GOT3 (cell line): ENCODE results near the gene F7.

ENCODE experiments used
- DNase-seq: peaks from one replicate; lab custom pipeline; 2025; ENCODE audit warnings: mixed read lengths; lab: John Stamatoyannopoulos, UW

The F7 gene

DNA sequence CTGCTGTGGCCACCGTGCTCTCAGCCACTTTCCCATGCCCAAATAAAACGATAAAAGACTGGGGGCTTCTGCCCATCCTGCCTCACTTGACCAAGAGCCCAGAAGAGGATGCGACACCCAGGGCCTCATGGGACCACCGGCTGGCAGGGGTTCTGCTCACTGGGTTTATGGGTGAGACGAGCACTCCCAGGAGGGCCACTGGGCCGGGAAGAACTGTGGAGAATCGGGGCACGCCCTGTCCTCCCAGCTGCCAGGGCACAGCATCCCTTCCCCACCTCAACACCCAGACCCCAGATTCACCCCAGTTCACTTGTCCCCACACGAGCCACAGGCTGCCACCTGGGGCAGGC, 12.3 kb downstream of the F7 start:
- DNase-seq: no peak

DNA sequence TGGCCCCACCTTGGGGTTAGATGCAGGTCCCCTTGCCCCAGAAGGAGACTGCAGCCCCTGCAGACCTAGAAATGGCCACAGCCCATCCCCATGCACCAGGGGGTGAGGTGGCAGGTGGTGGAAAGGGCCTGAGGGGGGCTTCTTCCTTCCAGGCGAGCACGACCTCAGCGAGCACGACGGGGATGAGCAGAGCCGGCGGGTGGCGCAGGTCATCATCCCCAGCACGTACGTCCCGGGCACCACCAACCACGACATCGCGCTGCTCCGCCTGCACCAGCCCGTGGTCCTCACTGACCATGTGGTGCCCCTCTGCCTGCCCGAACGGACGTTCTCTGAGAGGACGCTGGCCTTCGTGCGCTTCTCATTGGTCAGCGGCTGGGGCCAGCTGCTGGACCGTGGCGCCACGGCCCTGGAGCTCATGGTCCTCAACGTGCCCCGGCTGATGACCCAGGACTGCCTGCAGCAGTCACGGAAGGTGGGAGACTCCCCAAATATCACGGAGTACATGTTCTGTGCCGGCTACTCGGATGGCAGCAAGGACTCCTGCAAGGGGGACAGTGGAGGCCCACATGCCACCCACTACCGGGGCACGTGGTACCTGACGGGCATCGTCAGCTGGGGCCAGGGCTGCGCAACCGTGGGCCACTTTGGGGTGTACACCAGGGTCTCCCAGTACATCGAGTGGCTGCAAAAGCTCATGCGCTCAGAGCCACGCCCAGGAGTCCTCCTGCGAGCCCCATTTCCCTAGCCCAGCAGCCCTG, 12.8 kb downstream of the F7 start:
- no peak for DNase-seq

DNA sequence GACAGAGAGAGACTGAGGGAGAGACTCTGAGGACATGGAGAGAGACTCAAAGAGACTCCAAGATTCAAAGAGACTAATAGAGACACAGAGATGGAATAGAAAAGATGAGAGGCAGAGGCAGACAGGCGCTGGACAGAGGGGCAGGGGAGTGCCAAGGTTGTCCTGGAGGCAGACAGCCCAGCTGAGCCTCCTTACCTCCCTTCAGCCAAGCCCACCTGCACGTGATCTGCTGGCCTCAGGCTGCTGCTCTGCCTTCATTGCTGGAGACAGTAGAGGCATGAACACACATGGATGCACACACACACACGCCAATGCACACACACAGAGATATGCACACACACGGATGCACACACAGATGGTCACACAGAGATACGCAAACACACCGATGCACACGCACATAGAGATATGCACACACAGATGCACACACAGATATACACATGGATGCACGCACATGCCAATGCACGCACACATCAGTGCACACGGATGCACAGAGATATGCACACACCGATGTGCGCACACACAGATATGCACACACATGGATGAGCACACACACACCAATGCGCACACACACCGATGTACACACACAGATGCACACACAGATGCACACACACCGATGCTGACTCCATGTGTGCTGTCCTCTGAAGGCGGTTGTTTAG, 13.7 kb downstream of the F7 start:
- no peak for DNase-seq

DNA sequence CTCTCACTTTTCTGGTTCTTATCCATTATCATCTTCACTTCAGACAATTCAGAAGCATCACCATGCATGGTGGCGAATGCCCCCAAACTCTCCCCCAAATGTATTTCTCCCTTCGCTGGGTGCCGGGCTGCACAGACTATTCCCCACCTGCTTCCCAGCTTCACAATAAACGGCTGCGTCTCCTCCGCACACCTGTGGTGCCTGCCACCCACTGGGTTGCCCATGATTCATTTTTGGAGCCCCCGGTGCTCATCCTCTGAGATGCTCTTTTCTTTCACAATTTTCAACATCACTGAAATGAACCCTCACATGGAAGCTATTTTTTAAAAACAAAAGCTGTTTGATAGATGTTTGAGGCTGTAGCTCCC, 14.2 kb downstream of the F7 start:
- no peak for DNase-seq

DNA sequence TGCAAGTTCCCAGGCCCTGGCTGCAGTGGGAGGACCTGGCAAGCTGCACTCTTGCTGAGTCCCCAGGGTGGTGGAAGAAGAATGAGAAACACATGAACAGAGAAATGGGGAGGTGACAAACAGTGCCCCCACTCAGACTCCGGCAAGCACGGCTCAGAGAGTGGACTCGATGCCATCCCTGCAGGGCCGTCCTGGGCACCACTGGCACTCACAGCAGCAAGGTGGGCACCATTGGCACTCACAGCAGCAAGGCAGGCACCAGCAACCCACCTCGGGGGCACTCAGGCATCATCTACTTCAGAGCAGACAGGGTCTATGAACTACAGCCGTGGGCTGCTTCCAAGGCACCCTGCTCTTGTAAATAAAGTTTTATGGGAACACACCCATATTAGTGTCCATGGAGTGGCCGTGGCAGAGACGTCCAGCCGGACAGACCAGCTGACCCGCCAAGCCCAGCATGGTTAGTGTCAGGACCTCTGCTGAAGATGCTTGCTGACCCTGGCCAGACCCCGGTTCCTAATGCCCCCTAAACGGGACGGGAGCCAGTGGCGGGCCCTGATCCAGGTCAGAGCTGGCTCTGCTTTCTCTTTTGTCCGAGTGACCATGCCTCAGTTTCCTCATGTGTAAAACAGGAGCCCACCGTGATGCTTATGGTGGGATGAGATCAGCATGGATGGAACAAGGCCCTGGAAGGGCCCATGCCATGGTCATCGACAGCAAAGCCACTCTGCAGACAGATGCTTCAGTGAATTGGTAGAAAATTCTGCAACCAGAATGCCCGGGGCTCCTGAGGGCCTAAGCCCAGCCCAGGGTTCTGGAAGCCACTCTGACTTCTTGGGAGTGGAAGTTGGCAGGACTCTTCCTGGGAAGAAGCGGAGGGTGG, 14.9 kb downstream of the F7 start:
- DNase-seq: no peak

GRCh38 chr13:113121183-113121927, 15.8 kb downstream of the F7 start:
- no peak for DNase-seq

DNA sequence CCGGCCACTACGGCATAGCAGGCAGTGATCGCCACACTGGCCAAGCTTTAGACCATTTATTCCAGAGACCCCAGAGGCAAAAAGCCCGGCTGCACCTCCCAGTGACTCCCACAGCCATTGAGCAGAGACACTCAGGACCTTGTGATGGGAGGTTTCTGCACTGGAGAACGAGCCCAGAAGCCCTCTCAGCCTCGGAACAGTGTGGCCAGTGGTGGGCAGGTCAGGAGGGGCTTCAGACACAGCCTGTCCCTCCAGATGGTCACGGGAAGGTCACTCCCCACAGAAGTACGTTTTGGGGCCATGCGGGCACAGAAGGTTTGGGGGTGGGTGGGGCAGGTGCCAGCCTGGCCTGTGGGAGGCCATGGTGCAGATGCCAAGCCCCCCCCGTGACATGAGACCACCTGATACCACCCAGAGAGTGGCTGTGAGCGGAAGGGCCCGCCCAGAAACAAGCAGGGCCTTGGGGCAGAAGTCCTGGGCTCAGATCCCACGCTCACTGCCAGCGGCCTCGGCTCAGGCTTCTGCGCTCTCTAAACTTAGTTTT, 16.4 kb downstream of the F7 start:
- no peak for DNase-seq

GRCh38 chr13:113122550-113123225, 17.1 kb downstream of the F7 start, which contains the start of gene F10:
F10 (plus strand) TSS chr13:113122799; CDS start chr13:113122856, 57 bp downstream.
- no peak for DNase-seq

GRCh38 chr13:113123226-113124201, 17.9 kb downstream of the F7 start:
- no peak for DNase-seq

GRCh38 chr13:113124211-113124970, 18.8 kb downstream of the F7 start:
- no peak for DNase-seq

DNA sequence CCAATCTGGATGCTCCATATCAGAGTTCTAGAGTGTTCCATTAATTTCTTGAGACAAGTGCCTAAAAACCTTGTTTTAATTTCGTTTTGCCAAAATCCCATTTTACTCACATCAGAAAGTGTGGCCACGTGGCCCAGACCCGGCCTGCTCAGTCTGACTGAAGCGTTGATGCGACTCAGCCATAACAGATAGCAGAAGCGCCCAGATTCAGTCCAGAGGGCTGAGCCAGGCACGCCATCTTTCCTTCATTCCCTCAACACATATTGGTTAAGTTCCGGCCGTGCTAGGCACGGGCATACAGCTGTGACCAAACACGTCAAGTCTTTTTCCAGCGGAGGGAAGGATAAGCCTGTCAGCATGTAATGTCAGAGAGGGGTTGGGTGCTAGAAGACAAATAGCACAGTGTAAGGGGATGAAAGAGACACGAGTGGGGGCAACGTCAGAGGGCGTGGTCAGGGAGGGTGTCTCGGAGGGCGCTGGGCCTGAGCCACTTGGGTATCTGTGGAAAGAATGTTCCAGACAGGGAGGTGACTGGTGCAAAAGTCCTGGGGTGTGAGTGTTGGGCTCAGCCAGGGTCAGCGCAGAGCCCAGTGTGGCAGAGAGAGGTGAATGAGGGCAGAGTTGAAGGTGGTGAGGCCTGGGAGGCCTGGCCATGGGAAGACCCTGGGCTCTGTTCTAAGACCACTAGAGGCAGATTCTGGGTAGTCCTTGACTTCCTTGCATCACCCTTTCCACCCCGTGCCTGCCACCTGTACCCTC, 20.1 kb downstream of the F7 start:
- no peak for DNase-seq

DNA sequence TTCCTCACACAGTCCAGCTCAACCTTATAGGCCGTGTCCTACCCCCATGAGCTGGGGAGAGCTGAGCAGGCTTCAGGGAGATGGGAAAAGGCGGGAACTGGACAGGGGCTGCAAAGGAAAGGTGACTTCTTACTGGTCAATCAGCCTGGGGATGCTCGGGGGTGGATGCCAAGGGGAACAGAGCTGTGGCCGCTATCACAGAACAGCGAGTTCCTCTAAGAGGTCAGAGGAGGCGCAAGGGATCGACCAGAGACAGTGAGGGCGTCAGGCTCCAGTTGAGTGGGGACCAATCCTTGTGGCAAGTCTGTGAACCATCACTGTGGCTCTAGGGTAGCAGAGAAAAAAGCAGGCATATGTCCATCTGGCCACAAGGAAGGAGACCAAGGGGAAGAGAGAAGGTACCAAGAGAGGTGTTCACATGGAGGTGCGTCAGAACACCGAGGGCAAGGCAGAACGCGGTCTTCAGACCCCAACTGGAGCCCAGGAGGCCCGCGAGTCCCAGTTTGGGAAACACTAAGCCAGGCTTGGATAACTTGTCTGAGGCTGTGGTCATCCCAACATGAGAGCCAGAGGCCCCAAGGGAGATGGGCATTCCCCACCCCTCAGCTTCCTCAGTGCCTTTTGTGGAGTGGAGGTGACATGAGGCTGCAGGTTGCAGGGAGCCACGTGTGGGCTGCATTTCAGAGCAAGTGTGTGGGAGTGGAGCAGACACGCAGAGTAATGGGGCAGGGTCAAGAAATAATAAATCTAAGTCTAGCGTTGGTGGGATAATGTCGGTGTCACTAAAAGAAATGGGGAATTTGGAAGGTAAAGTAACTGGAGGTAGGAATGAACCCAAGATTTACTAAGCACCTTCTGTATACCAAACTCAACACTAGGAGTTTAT, 20.9 kb downstream of the F7 start:
- no peak for DNase-seq

DNA sequence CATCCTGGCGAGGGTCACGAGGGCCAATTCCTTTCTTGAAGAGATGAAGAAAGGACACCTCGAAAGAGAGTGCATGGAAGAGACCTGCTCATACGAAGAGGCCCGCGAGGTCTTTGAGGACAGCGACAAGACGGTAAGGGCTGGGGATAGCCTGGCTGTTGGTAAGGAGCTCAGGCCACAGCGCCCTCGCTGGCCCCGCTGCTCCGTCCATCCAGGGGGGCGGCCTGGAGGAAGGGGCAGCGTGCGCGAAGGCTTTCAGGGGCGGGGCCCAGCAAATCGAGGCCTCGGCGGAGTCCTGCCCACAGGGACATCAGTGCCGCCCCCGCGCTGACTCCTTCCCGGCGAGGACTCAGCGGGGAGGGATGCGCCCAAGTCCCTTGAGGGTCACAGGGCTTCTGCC, 23.9 kb downstream of the F7 start:
- no peak for DNase-seq

- no peak for DNase-seq
Measured at GRCh38 chr13:113129921-113130750, 24.5 kb downstream of the F7 start.

- DNase-seq: no peak
Measured at GRCh38 chr13:113135281-113135760, 29.7 kb downstream of the F7 start.

DNA sequence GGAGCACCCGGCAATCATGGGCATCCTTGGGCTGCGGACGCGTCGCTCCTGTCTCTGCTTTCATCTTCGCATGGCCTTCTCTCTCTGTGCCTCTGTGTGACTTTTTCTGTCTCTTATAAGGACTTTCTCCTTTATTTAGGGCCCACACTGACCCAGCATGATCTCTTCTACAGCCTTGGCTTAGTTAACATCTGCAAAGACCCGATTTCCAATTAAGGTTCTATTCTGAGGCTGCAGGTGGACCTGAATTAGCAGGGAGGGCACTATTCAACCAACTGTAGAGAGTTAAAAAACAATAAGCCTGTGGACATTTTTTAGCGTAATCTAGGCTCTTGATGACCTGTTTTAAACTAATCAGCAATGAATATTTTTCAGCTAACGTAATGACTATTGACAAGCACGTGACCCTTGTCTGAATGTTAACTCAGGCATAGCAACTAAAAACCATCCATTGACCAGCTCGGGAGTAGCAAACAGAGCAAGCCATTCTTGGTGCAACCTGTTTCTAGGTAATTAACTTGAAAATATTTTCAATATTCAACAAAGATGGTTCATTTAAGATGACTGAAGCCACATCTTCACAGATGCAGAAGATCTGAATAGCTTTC, 32.2 kb downstream of the F7 start:
- no peak for DNase-seq
